Stomach (tissue), 4 donors: ENCODE measurements around the gene ST6GALNAC3.

Experiments
- CTCF ChIP-seq, 7 experiments: fragments of 450-650 bp in 4 of 7; fragments of 200-600 bp in 3 of 7; sonication (generic) in 3 of 7; IDR thresholded peaks; one replicate each; pipeline ENCODE4 v1.5.1; 2016 to 2019; ENCODE audit warnings: antibody characterized with exemption in 7 of 7, control low read depth in 2 of 7, mild to moderate bottlenecking in 1 of 7
- EP300 ChIP-seq: sonication (generic); formaldehyde crosslinking; IDR thresholded peaks from one replicate; pipeline ENCODE4 v1.6.1; 2017; ENCODE audit warnings: antibody characterized with exemption
- POLR2A ChIP-seq, 4 donors: fragments of 450-650 bp; IDR thresholded peaks; one replicate each; pipeline ENCODE4 v1.6.1; 2016; ENCODE audit warnings: antibody characterized with exemption in 4 of 4, control low read depth in 2 of 4, mild to moderate bottlenecking in 1 of 4, moderate library complexity in 1 of 4
- POLR2AphosphoS5 ChIP-seq, 3 donors: sonication (generic); formaldehyde crosslinking; IDR thresholded peaks; one replicate each; pipeline ENCODE4 v1.6.1; 2016; ENCODE audit warnings: antibody characterized with exemption in 3 of 3

- TF ChIP-seq CTCF (IDR thresholded peaks at IDR 0.05) (no peak), EP300 (no peak), POLR2AphosphoS5 (IDR thresholded peaks at IDR 0.05) (no peak), POLR2A (IDR thresholded peaks at IDR 0.05) (no peak)
Measured at GRCh38 chr1:76210160-76210559, 135.6 kb downstream of the ST6GALNAC3 start.
